ENCODE results near the gene GATD1.
A peak's percentile ranks its signal among the peaks of the same experiment; 100 is the strongest.

The GATD1 gene

GRCh38 chr11:777288-778255 lies at the start of gene GATD1:
TSS of gene GATD1 (minus strand) at chr11:777487. CDS start at chr11:777462, 25 bp downstream.
- peak; percentile 100 for DNase-seq (ENCODE audit: low spot score)

GRCh38 chr11:826836-827145 lies 49.5 kb upstream of the GATD1 start:
- DNase-seq (ENCODE audit: low spot score): no peak

GRCh38 chr11:826227-826621 lies 48.9 kb upstream of the GATD1 start:
- no peak for DNase-seq (ENCODE audit: low spot score)

DNA sequence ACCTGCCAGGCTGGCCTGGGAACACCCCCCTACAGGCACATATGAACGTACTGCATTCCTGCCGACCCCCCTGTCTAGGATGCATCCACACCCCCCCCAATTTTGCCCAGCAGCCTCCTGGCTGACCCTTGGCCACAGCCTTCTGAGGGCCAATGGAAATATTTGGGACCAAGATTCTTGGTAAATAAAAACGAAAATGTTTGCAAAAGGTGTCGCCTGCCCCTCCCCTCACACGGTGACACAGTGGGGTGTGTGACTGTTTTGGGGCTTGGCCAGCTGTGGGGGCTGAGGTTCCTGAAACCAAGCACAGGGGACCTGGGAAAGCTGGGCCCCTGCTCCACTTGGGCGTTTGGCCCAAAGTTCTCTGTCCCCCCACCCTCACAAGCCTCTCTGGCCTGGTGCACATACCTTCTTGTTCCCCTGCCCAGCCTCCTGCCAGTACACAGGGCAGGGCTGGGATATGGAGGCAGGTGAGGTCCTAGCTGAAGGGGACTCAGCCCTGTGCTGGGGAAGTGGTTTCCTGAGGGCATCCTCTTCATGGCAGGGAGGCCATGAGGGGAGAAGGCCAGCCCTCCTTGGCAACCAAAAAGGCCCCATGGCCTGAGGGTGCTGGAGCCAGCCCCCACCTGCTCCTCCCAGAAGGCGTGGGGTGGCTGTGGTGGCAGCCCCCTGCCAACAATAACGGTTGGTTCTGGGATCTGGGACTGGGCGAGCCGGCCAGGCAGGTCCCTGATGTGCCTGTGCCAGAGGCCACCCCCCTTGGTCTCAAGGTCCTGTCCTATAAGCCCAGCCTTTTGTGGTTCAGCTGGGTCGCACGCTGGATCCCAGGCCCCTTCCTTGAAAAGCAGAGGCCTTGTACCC lies 48.3 kb upstream of the GATD1 start:
- no peak for DNase-seq (ENCODE audit: low spot score)

- no peak for DNase-seq (ENCODE audit: low spot score)
Measured at GRCh38 chr11:824942-825341, 47.7 kb upstream of the GATD1 start.

DNA sequence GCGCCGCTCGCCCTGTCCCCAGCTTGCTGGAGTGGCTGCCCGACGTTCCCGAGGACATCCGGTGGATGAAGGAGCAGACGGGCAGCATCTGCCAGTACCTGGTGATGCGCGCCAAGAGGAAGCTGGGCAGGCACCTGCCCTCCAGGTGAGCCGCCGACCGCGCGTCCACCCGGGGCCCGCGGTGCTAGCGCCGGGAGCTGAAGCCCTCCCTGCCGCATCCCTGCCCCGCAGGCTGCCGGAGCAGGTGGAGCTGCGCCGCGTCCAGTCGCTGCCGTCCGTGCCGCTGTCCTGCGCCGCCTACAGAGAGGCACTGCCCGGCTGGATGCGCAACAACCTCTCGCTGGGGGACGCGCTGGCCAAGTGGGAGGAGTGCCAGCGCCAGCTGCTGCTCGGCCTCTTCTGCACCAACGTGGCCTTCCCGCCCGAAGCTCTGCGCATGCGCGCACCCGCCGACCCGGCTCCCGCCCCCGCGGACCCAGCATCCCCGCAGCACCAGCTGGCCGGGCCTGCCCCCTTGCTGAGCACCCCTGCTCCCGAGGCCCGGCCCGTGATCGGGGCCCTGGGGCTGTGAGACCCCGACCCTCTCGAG lies 47.1 kb upstream of the GATD1 start:
- DNase-seq (ENCODE audit: low spot score): no peak

DNA sequence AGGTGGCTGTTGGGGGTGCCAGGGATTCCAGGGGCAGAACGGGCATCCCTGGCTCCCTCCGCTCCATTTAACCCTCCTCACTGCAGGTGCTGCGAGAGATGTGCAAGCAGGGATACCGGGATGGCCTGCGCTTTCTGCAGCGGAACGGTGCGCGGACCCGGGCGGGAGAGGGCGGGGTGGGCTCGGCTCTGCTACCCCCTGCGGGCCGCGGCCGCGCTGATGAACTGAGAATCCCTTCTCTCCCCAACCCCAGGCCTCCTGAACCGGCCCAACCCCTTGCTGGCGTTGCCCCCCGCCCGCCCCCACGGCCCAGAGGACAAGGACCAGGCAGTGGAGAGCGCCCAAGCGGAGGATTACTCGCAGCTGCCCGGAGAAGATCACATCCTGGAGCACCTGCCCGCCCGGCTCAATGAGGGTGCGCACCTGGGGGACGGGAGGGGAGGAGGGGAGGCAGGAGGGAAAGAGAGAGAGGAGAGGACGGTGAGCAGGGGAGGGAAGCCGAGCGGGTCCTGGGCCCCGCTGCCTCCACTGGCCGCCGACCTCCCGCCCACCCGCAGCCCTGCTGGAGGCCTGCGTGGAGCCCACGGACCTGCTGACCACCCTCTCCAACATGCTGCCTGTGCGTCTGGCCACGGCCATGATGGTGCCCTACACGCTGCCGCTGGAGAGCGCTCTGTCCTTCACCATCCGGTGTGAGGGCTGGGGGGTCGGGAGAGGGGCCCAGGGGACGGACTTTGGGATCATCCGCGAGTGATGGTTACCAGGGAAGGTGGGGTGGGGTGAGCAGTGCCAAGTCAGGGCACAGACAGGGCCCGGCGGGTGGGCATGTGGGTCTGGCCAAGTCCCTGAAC lies 46.4 kb upstream of the GATD1 start:
- DNase-seq (ENCODE audit: low spot score): no peak

DNA sequence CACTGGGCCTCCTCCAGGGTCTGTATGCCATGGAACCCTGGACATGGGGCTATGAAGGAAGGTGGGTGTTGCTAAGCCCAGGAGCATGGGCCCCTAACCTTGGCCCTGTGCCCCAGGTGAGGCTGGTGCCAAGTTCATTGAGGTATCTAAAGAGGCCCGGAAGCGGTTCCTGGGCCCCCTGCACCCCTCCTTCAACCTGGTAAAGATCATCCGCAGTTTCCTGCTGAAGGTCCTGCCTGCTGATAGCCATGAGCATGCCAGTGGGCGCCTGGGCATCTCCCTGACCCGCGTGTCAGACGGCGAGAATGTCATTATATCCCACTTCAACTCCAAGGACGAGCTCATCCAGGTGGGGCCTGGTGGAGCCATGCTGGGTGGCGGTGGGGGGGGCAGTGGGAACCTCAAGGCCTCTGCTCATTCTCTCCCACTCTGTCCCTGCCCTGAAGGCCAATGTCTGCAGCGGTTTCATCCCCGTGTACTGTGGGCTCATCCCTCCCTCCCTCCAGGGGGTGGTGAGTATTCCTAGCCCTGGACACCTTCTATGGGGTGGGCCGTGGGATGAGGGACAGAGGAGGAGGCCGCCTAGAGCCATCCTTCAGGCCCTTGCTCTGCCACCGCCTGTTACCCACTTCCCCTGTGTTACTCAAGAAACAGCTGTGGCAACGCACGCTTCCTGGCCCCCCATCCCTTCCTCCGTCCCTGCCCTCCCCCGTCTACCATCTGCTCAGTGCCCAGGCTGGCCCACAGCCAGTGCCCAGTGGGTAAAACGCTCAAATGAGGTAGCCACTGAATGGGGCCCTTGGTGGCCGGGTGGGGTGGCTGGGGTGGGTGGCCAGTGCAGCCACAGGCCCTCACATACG lies 44.5 kb upstream of the GATD1 start:
- no peak for DNase-seq (ENCODE audit: low spot score)

DNA sequence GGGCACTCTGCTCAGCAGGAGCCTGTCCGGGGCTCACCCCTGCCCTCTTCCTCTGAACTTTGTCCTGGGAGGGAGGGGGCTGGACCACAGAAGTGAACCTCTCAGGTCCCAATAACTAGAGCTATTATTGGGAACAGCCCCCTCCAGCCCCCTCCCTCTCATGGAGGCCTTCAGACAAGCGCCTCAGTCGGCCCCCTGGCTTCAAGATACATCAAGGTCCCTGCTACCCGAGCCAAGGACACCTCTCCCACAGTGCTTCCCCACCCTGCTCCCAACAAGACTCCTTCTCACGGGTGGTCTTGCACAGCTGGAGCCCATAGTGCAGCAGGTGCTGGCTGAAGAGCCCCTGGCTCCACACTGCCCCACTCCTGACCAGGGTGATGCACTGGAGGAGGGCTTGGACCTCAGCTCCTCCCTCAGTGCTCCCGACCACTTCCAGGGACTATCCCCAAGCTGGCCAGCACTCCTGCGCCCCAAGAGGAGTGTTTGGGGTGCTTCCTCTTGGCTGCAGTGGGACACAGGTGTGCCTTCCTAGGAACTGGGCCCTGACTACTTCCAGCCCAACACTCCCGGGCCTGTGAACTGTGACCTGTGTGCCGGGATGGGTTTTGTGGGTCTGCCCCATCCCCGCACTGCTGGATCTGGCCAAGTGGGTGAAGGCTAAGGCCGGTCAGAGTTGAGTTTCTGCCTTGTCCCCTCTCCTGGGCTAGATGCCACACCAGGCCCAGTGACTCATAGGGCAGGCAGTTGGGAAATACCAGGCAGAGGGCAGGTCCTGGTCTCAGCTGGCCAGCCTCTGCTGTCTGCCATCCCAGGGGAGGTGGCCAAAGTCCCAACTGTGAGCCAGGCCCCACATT lies 43.6 kb upstream of the GATD1 start:
- no peak for DNase-seq (ENCODE audit: low spot score)

DNA sequence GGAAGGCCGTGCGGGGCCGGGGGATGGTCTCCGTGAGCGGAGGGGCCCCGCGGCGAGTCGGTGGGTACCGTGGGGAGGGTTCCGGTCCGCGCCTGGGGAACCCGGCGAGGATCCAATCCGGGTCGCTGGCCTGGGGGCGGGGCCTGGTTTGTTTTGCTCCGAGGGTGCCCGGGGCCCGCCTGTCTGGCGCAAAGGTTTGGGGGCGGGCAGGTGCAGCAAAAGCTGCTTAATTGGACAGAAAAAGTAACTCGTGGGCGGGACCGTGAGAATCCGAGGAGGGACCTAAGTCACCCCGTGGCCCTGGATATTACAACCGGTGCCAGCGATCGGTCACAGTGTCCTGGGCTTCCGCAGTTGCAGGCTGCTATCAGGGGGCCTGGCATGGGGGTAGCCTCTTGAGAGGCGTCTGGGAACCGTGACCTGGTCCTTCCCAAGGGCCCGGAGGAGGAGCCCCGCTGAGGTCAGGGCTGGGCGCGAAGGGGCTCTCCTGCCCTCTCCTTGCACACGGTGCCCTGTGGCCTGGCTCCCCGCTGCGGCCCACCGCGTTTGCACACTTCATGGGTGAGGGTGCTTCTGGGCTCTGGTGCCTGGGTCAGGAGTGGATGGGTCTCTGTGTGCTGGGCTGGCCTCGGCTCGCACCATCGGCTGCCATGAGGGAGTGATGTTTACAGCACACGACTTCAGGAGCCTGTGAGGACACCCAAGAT lies 42.8 kb upstream of the GATD1 start:
- peak; percentile 91 for DNase-seq (ENCODE audit: low spot score)

GRCh38 chr11:819129-819931 lies 42.0 kb upstream of the GATD1 start:
- peak; percentile 95 for DNase-seq (ENCODE audit: low spot score)

DNA sequence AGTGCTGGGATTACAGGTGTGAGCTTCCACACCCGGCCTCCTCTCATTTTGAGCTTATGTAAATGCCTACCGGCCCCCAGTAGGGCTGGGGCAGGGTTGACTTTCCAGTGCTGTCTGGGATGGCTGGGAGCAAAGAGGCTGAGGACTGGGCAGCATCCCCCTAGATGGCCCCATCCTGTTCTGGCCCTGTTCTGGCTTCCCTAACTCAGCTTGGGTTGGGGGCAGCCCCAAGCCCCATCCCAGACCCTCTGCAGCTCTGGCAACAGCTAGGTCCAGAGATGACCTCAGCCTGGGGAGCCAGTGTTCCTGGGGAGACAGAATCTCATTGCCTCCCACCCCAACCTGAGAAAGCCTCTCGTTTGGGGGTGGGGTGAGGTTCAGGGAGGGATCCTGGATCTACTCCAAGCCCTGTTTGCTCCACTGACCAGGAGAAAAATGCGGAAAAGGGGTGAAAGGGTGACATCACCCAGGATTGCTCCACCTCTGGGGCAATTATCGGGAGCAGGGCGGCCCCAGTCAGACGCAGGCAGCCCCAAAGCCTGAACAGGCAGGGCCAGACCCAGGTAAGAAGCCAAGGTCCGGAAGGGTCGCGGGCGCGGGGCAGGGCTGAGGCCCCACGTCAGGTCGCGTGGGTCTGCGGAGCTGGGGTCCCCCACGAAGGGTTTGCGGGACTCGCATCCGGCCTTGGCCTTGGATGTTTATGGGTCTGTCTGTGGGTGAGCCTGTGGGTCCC lies 41.3 kb upstream of the GATD1 start, which contains the start of gene PNPLA2:
Gene PNPLA2 (plus strand): TSS at position 519 of the 733 bp plus-strand sequence. CDS start 805 bp downstream, outside the sequence.
- no peak for DNase-seq (ENCODE audit: low spot score)

- DNase-seq (ENCODE audit: low spot score): no peak
Measured at GRCh38 chr11:816433-816779, 39.1 kb upstream of the GATD1 start.

- DNase-seq (ENCODE audit: low spot score): no peak
Measured at GRCh38 chr11:815675-816432, 38.6 kb upstream of the GATD1 start.

GRCh38 chr11:813456-814096 lies 36.3 kb upstream of the GATD1 start:
- DNase-seq (ENCODE audit: low spot score): no peak

DNA sequence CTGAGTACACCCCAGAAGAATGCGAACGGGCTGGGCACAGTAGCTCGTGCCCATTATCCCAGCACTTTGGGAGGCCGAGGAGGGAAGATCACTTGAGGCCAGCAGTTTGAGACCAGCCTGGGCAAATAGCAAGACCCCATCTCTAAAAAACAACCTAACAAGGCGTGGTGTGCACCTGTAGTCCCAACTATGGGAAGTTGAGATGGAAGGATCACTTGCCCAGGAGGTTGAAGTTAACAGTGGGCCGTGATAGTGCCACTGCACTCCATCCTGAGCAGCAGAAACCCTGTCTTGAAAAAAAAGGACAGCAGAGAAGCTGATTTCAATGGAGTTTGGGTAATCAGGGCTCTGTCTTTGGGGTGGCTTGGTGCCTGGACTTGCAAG lies 35.8 kb upstream of the GATD1 start:
- DNase-seq (ENCODE audit: low spot score): no peak
